Measurements from ENCODE around the gene GNPTAB. TPM values are rescaled to one million over a fixed set of nuclear protein-coding genes. Genes with fewer than 3 reads are reported as not detected.
"Not testable (repeated sequence)": the region's sequence is repeated elsewhere in the genome, so short reads cannot be mapped to it uniquely, and the experiment has no call there.

The GNPTAB gene
- total RNA-seq, 1 experiment from 2014 or later = 26.5 TPM

DNA sequence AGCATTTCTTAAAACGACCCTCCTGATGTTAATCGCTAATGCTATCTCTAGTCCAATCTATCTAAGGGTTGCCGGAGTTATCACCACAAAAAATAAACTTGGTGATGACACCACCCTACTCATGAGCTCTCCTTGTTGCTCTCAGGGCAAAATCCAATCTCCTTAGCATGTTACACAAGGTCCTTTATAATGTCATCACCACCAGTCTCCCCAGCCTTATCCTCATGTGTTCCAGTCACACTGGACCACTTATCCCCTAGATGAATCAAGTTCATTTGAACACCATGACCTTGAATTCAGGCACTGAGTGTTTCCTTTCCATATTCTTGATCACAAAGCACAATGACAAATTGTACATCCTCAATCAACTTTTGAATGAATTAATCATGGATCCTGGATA is 27.6 kb upstream of the GNPTAB start:
- CTCF ChIA-PET = no interaction called here
- BruUV-seq (replicated peaks) = no TSS peak
- intact Hi-C loops (cut with micrococcal nuclease; ENCODE audit: unreplicated experiment) = no loop called here

DNA sequence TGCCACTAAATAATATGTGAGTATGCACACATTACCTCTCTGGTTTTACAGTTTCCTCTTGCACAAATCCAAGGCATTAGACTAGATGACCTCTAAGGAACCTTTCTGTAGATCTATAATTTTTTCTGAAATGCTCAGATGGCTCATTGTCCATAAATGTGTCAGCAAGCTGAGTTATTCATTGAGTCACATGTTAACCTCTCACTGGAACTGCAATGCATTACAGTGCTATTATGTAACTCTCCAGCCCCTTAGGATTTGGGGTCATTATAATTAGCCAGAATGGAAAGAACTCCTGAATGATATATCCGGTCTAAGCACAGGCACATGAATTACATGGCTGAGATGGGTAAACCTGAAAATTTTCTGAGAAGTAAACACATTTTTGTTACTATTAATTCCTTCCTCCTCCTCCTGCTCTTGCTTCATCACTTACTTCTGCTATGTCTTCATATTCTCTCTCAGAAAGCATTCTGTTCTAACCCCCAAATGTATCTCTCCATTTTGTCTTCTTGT is 26.3 kb upstream of the GNPTAB start:
- no TSS peak for BruUV-seq (replicated peaks)
- H3K4me1 ChIP-seq (replicated peaks; ENCODE audit: insufficient read depth) = peaks cover 33% of the 10 kb centered on the region
- CTCF ChIA-PET = no interaction called here
- H3K4me2 ChIP-seq = no peak overlapping the region
- no peaks in the 10 kb centered on the region for H3K36me3 ChIP-seq (ENCODE audit: low read depth)
- no peaks in the 10 kb centered on the region for H3K9me2 ChIP-seq (ENCODE audit: insufficient read depth)
- no peak overlapping the region for H3K27ac ChIP-seq
- H2AFZ ChIP-seq = no peak overlapping the region
- intact Hi-C loops (cut with micrococcal nuclease; ENCODE audit: unreplicated experiment) = no loop called here
- H3K79me2 ChIP-seq (ENCODE audit: low read depth) = no peaks in the 10 kb centered on the region
- DNase-seq = peak in 1 of 2 experiments; percentile 79
- peaks cover 7% of the 10 kb centered on the region; the same call in 1 of the 2 replicates for H3F3A ChIP-seq (ENCODE audit: insufficient read depth, low read depth)
- H4K20me1 ChIP-seq (ENCODE audit: insufficient read depth) = no peaks in the 10 kb centered on the region
- POLR2A ChIA-PET (ENCODE audit: unreplicated experiment) = no interaction called here
- TF ChIP-seq, protein P1, sequence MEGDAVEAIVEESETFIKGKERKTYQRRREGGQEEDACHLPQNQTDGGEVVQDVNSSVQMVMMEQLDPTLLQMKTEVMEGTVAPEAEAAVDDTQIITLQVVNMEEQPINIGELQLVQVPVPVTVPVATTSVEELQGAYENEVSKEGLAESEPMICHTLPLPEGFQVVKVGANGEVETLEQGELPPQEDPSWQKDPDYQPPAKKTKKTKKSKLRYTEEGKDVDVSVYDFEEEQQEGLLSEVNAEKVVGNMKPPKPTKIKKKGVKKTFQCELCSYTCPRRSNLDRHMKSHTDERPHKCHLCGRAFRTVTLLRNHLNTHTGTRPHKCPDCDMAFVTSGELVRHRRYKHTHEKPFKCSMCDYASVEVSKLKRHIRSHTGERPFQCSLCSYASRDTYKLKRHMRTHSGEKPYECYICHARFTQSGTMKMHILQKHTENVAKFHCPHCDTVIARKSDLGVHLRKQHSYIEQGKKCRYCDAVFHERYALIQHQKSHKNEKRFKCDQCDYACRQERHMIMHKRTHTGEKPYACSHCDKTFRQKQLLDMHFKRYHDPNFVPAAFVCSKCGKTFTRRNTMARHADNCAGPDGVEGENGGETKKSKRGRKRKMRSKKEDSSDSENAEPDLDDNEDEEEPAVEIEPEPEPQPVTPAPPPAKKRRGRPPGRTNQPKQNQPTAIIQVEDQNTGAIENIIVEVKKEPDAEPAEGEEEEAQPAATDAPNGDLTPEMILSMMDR (conservative IDR thresholded peaks at IDR 0.05) = no peak
- TF ChIP-seq EZH2 (IDR thresholded peaks at IDR 0.05; ENCODE audit: low read depth) = no peak
- H3K4me3 ChIP-seq = no peak overlapping the region
- H3K9me3 ChIP-seq (ENCODE audit: insufficient read depth, low read depth) = no peaks in the 10 kb centered on the region
- H3K27me3 ChIP-seq (ENCODE audit: insufficient read depth, low read depth) = no peaks in the 10 kb centered on the region

More for the DNA sequence above, 27.6 kb upstream of the GNPTAB start:
- Histone ChIP-seq H3K36me3 (ENCODE audit: low read depth) (no peaks in the 10 kb centered on the region), H3K4me1 (replicated peaks; ENCODE audit: insufficient read depth) (peaks cover 33% of the 10 kb centered on the region), H3K4me2 (no peak overlapping the region), H3K9me2 (ENCODE audit: insufficient read depth) (no peaks in the 10 kb centered on the region), H3K9me3 (ENCODE audit: insufficient read depth, low read depth) (no peaks in the 10 kb centered on the region), H2AFZ (no peak overlapping the region), H4K20me1 (ENCODE audit: insufficient read depth) (no peaks in the 10 kb centered on the region), H3F3A (ENCODE audit: insufficient read depth, low read depth) (peaks cover 7% of the 10 kb centered on the region; the same call in 1 of the 2 replicates), H3K27ac (no peak overlapping the region), H3K27me3 (ENCODE audit: insufficient read depth, low read depth) (no peaks in the 10 kb centered on the region), H3K79me2 (ENCODE audit: low read depth) (no peaks in the 10 kb centered on the region), H3K4me3 (no peak overlapping the region)
- POLR2A ChIA-PET (ENCODE audit: unreplicated experiment) = no interaction called here
- no peak for DNase-seq
- no peak for TF ChIP-seq EZH2 (IDR thresholded peaks at IDR 0.05; ENCODE audit: low read depth)
- TF ChIP-seq, protein P1 (conservative IDR thresholded peaks at IDR 0.05) = no peak

DNA sequence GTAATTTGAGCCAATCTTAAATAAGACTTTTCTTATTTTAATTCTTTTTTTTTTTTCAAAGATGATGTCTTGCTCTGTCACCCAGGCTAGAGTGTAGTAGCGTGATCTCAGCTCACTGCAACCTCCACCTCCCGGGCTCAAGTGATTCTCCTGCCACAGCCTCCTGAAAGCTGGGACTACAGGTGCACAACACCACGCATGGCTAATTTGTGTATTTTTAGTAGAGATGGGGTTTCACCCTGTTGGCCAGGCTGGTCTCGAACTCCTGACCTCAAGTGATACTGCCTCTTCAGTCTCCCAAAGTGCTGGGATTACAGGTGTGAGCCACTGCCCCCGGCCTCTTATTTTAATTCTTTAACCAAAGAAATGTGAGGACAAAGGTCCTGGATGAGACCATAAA is 25.9 kb upstream of the GNPTAB start:
- H3F3A ChIP-seq (ENCODE audit: insufficient read depth, low read depth); intact Hi-C loops (cut with micrococcal nuclease; ENCODE audit: unreplicated experiment); DNase-seq; CTCF ChIA-PET; H3K27me3 ChIP-seq (ENCODE audit: insufficient read depth, low read depth); H4K20me1 ChIP-seq (ENCODE audit: insufficient read depth); H3K9me2 ChIP-seq (ENCODE audit: insufficient read depth); H3K4me3 ChIP-seq; H2AFZ ChIP-seq; BruUV-seq (replicated peaks); H3K9me3 ChIP-seq (ENCODE audit: insufficient read depth, low read depth); H3K79me2 ChIP-seq (ENCODE audit: low read depth); H3K4me2 ChIP-seq; H3K27ac ChIP-seq; H3K36me3 ChIP-seq (ENCODE audit: low read depth): not testable (repeated sequence)
- peaks cover 33% of the 10 kb centered on the region for H3K4me1 ChIP-seq (replicated peaks; ENCODE audit: insufficient read depth)
- POLR2A ChIA-PET (ENCODE audit: unreplicated experiment) = interaction anchor here (0.7 kb wide), 1 partner anchor 38 kb away, joined by 17 read pairs; no protein-coding TSS in a partner anchor

DNA sequence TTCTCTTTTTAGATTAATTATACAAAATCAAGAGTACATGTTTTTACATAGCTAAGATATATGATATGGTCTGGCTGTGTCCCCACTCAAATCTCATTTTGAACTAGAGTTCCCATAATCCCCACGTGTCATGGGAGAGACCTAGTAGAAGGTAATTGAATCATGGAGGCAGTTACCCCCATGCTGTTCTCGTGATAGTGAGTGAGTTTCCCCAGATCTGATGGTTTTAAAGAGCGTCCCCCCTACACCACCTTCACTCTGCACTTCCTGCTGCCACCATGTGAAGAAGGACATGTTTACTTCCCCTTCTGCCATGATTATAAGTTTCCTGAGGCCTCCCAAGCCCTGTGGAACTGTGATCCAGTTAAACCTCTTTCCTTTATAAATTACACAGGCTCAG is 25.2 kb upstream of the GNPTAB start:
- TF ChIP-seq EZH2 (IDR thresholded peaks at IDR 0.05; ENCODE audit: low read depth) = no peak
- TF ChIP-seq, protein P1 (conservative IDR thresholded peaks at IDR 0.05) = no peak
- no peak for DNase-seq
- no peaks in the 10 kb centered on the region for H3K27me3 ChIP-seq (ENCODE audit: insufficient read depth, low read depth)
- H3K9me2 ChIP-seq (ENCODE audit: insufficient read depth) = no peaks in the 10 kb centered on the region
- H3K79me2 ChIP-seq (ENCODE audit: low read depth) = no peaks in the 10 kb centered on the region
- no TSS peak for BruUV-seq (replicated peaks)
- peaks cover 32% of the 10 kb centered on the region for H3K4me1 ChIP-seq (replicated peaks; ENCODE audit: insufficient read depth)
- no peaks in the 10 kb centered on the region for H3K36me3 ChIP-seq (ENCODE audit: low read depth)
- POLR2A ChIA-PET (ENCODE audit: unreplicated experiment) = interaction anchor here (0.7 kb wide), 1 partner anchor 39 kb away, joined by 17 read pairs; no protein-coding TSS in a partner anchor
- H4K20me1 ChIP-seq (ENCODE audit: insufficient read depth) = no peaks in the 10 kb centered on the region
- CTCF ChIA-PET = interaction anchor here (0.6 kb wide), 1 partner anchor 97 kb away, joined by 3 read pairs; no protein-coding TSS in a partner anchor
- no peak overlapping the region for H3K27ac ChIP-seq
- no peak overlapping the region for H3K4me2 ChIP-seq
- peaks cover 7% of the 10 kb centered on the region; the same call in 1 of the 2 replicates for H3F3A ChIP-seq (ENCODE audit: insufficient read depth, low read depth)
- H2AFZ ChIP-seq = no peak overlapping the region
- H3K9me3 ChIP-seq (ENCODE audit: insufficient read depth, low read depth) = no peaks in the 10 kb centered on the region
- H3K4me3 ChIP-seq = no peak overlapping the region
- intact Hi-C loops (cut with micrococcal nuclease; ENCODE audit: unreplicated experiment) = no loop called here

Measured in PC-9 (cell line).